Astrocyte (in vitro differentiated cells and primary cell): ENCODE data around the gene FTCD. TPM values are rescaled to one million over a fixed set of nuclear protein-coding genes. Genes with fewer than 3 reads are reported as not detected.

Source experiments
- DNase-seq: peaks from one replicate; pipeline ENCODE4 v3.0.0-alpha.2; 2010; ENCODE audit warnings: low read depth
- FAIRE-seq: peaks from 2 replicates; lab custom pipeline; 2011; peaks lifted over from hg19 to GRCh38; lab: Jason Lieb, UNC
- H2AFZ ChIP-seq: 2 replicates; pipeline ENCODE4 v1.6.0; 2012; ENCODE audit warnings: low read depth, low read length, inconsistent platforms
- H3K27ac ChIP-seq: 2 replicates; pipeline ENCODE4 v1.5.1; 2011; ENCODE audit warnings: low read depth, low read length, inconsistent platforms
- H3K27me3 ChIP-seq: 2 replicates; pipeline ENCODE4 v1.6.0; 2011; ENCODE audit warnings: low read length, inconsistent platforms; ENCODE audit not compliant: insufficient read depth
- H3K36me3 ChIP-seq: 2 replicates; pipeline ENCODE4 v1.5.1; 2011; ENCODE audit warnings: low read length, inconsistent platforms; ENCODE audit not compliant: insufficient read depth
- H3K4me1 ChIP-seq: 2 replicates; pipeline ENCODE4 v1.5.1; 2011; ENCODE audit warnings: low read length, inconsistent platforms; ENCODE audit not compliant: insufficient read depth
- H3K4me2 ChIP-seq: 2 replicates; pipeline ENCODE4 v1.6.0; 2012; ENCODE audit warnings: low read length, inconsistent platforms
- H3K4me3 ChIP-seq: 2 replicates; pipeline ENCODE4 v1.5.1; 2011; ENCODE audit warnings: low read depth, mild to moderate bottlenecking, low read length, inconsistent platforms; ENCODE audit not compliant: insufficient read depth
- H3K79me2 ChIP-seq: 2 replicates; pipeline ENCODE4 v1.6.0; 2012; ENCODE audit warnings: mild to moderate bottlenecking, low read length, inconsistent platforms; ENCODE audit not compliant: insufficient read depth
- H3K9ac ChIP-seq: 2 replicates; pipeline ENCODE4 v1.6.0; 2012; ENCODE audit warnings: mild to moderate bottlenecking, low read length, inconsistent platforms
- H3K9me3 ChIP-seq: 2 replicates; pipeline ENCODE4 v1.5.1; 2012; ENCODE audit warnings: low read depth, mild to moderate bottlenecking, low read length, inconsistent platforms; ENCODE audit not compliant: insufficient read depth
- H4K20me1 ChIP-seq: 2 replicates; pipeline ENCODE4 v1.6.0; 2012; ENCODE audit warnings: low read length, inconsistent platforms; ENCODE audit not compliant: insufficient read depth
- H3K27ac Mint-ChIP-seq: one replicate; pipeline ENCODE4 v1.8.0; 2021; ENCODE audit warnings: mild to moderate bottlenecking, mixed read lengths; ENCODE audit not compliant: unreplicated experiment
- H3K27me3 Mint-ChIP-seq: one replicate; pipeline ENCODE4 v1.8.0; 2021; ENCODE audit warnings: low read depth, mixed read lengths; ENCODE audit not compliant: unreplicated experiment
- H3K36me3 Mint-ChIP-seq: one replicate; pipeline ENCODE4 v1.8.0; 2021; ENCODE audit warnings: low read depth, mixed read lengths; ENCODE audit not compliant: unreplicated experiment
- H3K4me1 Mint-ChIP-seq: one replicate; pipeline ENCODE4 v1.8.0; 2021; ENCODE audit warnings: low read depth, mixed read lengths; ENCODE audit not compliant: unreplicated experiment
- H3K4me3 Mint-ChIP-seq: one replicate; pipeline ENCODE4 v1.8.0; 2021; ENCODE audit warnings: mild to moderate bottlenecking, moderate library complexity, mixed read lengths; ENCODE audit not compliant: unreplicated experiment
- H3K9me3 Mint-ChIP-seq: one replicate; pipeline ENCODE4 v1.8.0; 2021; ENCODE audit warnings: mild to moderate bottlenecking, mixed read lengths; ENCODE audit not compliant: unreplicated experiment
- CTCF ChIP-seq: IDR thresholded peaks from 2 replicates; pipeline ENCODE4 v1.5.1; 2011; ENCODE audit warnings: low read depth, mild to moderate bottlenecking, inconsistent platforms, low read length, moderate library complexity; ENCODE audit not compliant: insufficient read depth
- EZH2 ChIP-seq: IDR thresholded peaks from 2 replicates; pipeline ENCODE4 v1.6.1; 2012; ENCODE audit warnings: mild to moderate bottlenecking, low read length, inconsistent platforms; ENCODE audit not compliant: insufficient read depth
- total RNA-seq: library from RNA; stranded (reverse); gene quantifications from 2 replicates; pipeline ENCODE4 v1.2.1, GENCODE V29; 2021

The FTCD gene
- total RNA-seq, 1 donor from 2014 or later = 1.9 TPM

GRCh38 chr21:46154155-46154954 lies 1.0 kb downstream of the FTCD start:
- no peaks in the 10 kb centered on the region for H3K9me3 ChIP-seq
- FAIRE-seq (no peak), DNase-seq (no peak)

DNA sequence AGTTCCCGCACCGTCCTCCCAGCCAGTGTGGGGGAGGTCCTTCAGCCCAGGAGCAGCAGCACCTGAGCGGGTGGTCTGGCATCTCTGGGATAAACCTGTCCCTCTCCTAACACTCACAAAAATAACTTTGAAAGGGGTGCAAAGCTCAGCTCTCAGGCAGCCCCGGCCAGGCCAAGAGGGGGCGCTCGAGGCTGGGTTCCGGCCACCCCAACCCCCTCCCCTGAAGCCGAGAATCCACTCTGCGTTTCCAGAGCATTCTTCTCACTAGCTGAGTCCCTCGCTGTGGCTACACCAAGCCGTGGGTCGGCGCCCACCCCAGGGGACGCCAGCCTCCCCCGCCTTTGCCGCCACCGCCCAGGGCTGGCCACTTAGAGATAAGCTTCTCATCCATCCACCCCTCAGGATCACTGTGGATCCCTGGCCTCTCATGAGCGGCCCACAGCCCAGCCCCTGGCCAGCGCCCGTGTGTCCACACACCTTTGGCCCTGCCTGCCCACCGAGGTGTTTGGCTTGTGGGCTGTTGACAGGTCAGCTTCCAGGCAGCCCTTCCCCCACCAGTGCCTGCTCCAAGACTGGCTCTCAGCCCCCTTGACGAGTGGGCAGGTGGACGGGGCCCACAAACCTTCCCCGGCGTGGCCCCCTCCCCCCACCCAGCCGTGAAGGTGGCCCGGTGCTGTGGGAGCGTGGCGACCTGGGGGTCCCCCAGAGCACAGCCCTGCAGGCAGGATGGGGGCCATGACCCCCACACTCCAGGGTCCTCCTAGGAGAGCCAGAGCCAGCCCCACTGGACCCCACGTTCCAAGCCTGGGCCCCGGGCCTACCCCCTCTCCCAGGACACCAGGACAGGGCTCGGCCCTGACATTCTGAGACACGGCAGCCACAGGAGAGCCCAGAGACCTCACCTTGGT lies 1.9 kb downstream of the FTCD start:
- DNase-seq (no peak), FAIRE-seq (no peak)
- Histone ChIP-seq H3K4me2 (peak overlapping the region; percentile 44), H3K27me3 (no peaks in the 10 kb centered on the region), H3K4me1 (no peaks in the 10 kb centered on the region), H3K79me2 (no peaks in the 10 kb centered on the region), H3K27ac (no peak overlapping the region), H3K9ac (peak overlapping the region; percentile 18), H2AFZ (peak overlapping the region; percentile 41), H3K4me3 (no peak overlapping the region), H3K9me3 (no peaks in the 10 kb centered on the region), H4K20me1 (no peaks in the 10 kb centered on the region), H3K36me3 (no peaks in the 10 kb centered on the region)
- H3K27ac Mint-ChIP-seq = no peak overlapping the region
- no peak overlapping the region for H3K4me3 Mint-ChIP-seq
- TF ChIP-seq CTCF (peak; percentile 38), EZH2 (no peak)
- peaks cover 3% of the 10 kb centered on the region for H3K9me3 Mint-ChIP-seq
- H3K4me1 Mint-ChIP-seq = peaks cover 2% of the 10 kb centered on the region
- no peaks in the 10 kb centered on the region for H3K27me3 Mint-ChIP-seq
- H3K36me3 Mint-ChIP-seq = peaks cover 7% of the 10 kb centered on the region

More at GRCh38 chr21:46154155-46154954, 1.0 kb downstream of the FTCD start:
- Mint-ChIP-seq H3K36me3 (peaks cover 9% of the 10 kb centered on the region), H3K9me3 (peaks cover 3% of the 10 kb centered on the region), H3K27ac (no peak overlapping the region), H3K27me3 (no peaks in the 10 kb centered on the region), H3K4me3 (no peak overlapping the region), H3K4me1 (peaks cover 2% of the 10 kb centered on the region)
- no peaks in the 10 kb centered on the region for H3K27me3 ChIP-seq
- no peak overlapping the region for H3K4me2 ChIP-seq
- no peak overlapping the region for H2AFZ ChIP-seq
- no peaks in the 10 kb centered on the region for H3K4me1 ChIP-seq
- no peak overlapping the region for H3K4me3 ChIP-seq
- no peaks in the 10 kb centered on the region for H3K36me3 ChIP-seq
- H3K9ac ChIP-seq = no peak overlapping the region
- no peaks in the 10 kb centered on the region for H3K79me2 ChIP-seq
- no peak for TF ChIP-seq EZH2
- no peak for TF ChIP-seq CTCF
- no peak overlapping the region for H3K27ac ChIP-seq
- no peaks in the 10 kb centered on the region for H4K20me1 ChIP-seq
